H1 (cell line): Measurements from ENCODE around the gene DCDC2C. TPM values are rescaled to one million over a fixed set of nuclear protein-coding genes. Genes with fewer than 3 reads are reported as not detected.

ENCODE experiments used
- CTCF ChIA-PET: fragments of 300-600 bp; sonication (Branson Sonifier 250); formaldehyde crosslinking; loops from one replicate; lab custom pipeline; 2021; ENCODE audit not compliant: partially characterized antibody; lab: Charles Lee
- POLR2A ChIA-PET: fragments of 300-600 bp; sonication (Branson Sonifier 250); formaldehyde crosslinking; loops from one replicate; lab custom pipeline; 2021; ENCODE audit warnings: inconsistent platforms; ENCODE audit not compliant: partially characterized antibody; lab: Charles Lee
- DNase-seq, 2 experiments: peaks; one replicate each; pipeline versions ENCODE4 v3.0.0 to v3.0.0-alpha.2; 2010 to 2022; ENCODE audit warnings: low spot score in 2 of 2, low read depth in 1 of 2, mixed read lengths in 1 of 2
- FAIRE-seq: peaks from 2 replicates; lab custom pipeline; 2011; peaks lifted over from hg19 to GRCh38; lab: Jason Lieb, UNC
- H2AFZ ChIP-seq: 2 replicates; pipeline ENCODE4 v1.8.1; 2012; ENCODE audit warnings: low read length, inconsistent platforms
- H2AK5ac ChIP-seq: 2 replicates; pipeline ENCODE4 v1.6.1; 2013; ENCODE audit warnings: low read depth, low read length
- H2BK120ac ChIP-seq: replicated peaks from 2 replicates; pipeline ENCODE3; 2013; ENCODE audit warnings: low read depth, low read length, inconsistent platforms
- H2BK12ac ChIP-seq: 2 replicates; pipeline ENCODE4 v1.6.1; 2013; ENCODE audit warnings: low read depth, low read length
- H2BK15ac ChIP-seq: 2 replicates; pipeline ENCODE4 v1.6.1; 2013; ENCODE audit warnings: low read length
- H2BK20ac ChIP-seq: 2 replicates; pipeline ENCODE4 v1.6.1; 2013; ENCODE audit warnings: low read length
- H2BK5ac ChIP-seq: 2 replicates; pipeline ENCODE4 v1.6.1; 2013; ENCODE audit warnings: low read depth, low read length
- H3K14ac ChIP-seq: 2 replicates; pipeline ENCODE4 v1.6.1; 2013; ENCODE audit warnings: inconsistent platforms; ENCODE audit not compliant: insufficient read length
- H3K18ac ChIP-seq: 2 replicates; pipeline ENCODE4 v1.6.1; 2013; ENCODE audit warnings: low read length; ENCODE audit errors: extremely low read depth
- H3K23ac ChIP-seq: 2 replicates; pipeline ENCODE4 v1.6.1; 2013; ENCODE audit warnings: inconsistent platforms; ENCODE audit not compliant: insufficient read length
- H3K23me2 ChIP-seq: 2 replicates; pipeline ENCODE4 v1.6.1; 2013; ENCODE audit warnings: low read depth, low read length
- H3K27ac ChIP-seq: 2 replicates; pipeline ENCODE4 v1.6.1; 2011; ENCODE audit warnings: low read depth, low read length, inconsistent platforms
- H3K27me3 ChIP-seq, 4 experiments: replicated peaks in 1 of 4; 1 replicate in 1 of 4; 2 replicates in 3 of 4; pipeline versions ENCODE4 v1.6.1 to v1.8.1; 2011 to 2013; ENCODE audit warnings: low read length in 3 of 4, mild to moderate bottlenecking in 3 of 4, inconsistent platforms in 2 of 4, mixed read lengths in 2 of 4, moderate library complexity in 1 of 4; ENCODE audit not compliant: control insufficient read depth in 3 of 4, insufficient read depth in 3 of 4; ENCODE audit errors: extremely low read depth in 1 of 4
- H3K36me3 ChIP-seq, 4 experiments: 2 replicates each; pipeline versions ENCODE4 v1.6.1 to v1.8.1; 2011 to 2013; ENCODE audit warnings: mild to moderate bottlenecking in 4 of 4, low read length in 3 of 4, moderate library complexity in 2 of 4, control low read depth in 1 of 4, inconsistent platforms in 1 of 4; ENCODE audit not compliant: insufficient read depth in 4 of 4, control insufficient read depth in 2 of 4
- H3K4ac ChIP-seq: replicated peaks from 2 replicates; pipeline ENCODE3; 2013; ENCODE audit warnings: low read length, low read depth, mixed read lengths, inconsistent platforms; ENCODE audit not compliant: insufficient read length
- H3K4me1 ChIP-seq, 4 experiments: replicated peaks in 1 of 4; 1 replicate in 1 of 4; 2 replicates in 3 of 4; pipeline versions ENCODE4 v1.6.1 to v1.8.1; 2011 to 2013; ENCODE audit warnings: low read length in 3 of 4, inconsistent platforms in 2 of 4, mixed read lengths in 1 of 4; ENCODE audit not compliant: insufficient read depth in 4 of 4, control insufficient read depth in 3 of 4
- H3K4me2 ChIP-seq, 2 experiments: 2 replicates each; pipeline versions ENCODE4 v1.6.1 to v1.8.1; 2011 to 2013; ENCODE audit warnings: low read depth in 2 of 2, low read length in 2 of 2, control low read depth in 1 of 2, inconsistent platforms in 1 of 2, mild to moderate bottlenecking in 1 of 2; ENCODE audit not compliant: insufficient read depth in 1 of 2
- H3K4me3 ChIP-seq, 4 experiments: fragments of 200-600, 300-600 bp in 1 of 4; sonication (generic), shearing (Covaris generic), sonication (Bioruptor Twin) in 1 of 4; 2 replicates each; pipeline versions ENCODE4 v1.5.1 to v1.8.1; 2011 to 2016; ENCODE audit warnings: low read length in 4 of 4, low read depth in 3 of 4, control low read depth in 2 of 4, inconsistent platforms in 2 of 4, mild to moderate bottlenecking in 2 of 4, mixed read lengths in 1 of 4, moderate library complexity in 1 of 4; ENCODE audit not compliant: insufficient read depth in 2 of 4; ENCODE audit errors: extremely low read depth in 1 of 4
- H3K56ac ChIP-seq: replicated peaks from 2 replicates; pipeline ENCODE3; 2013; ENCODE audit warnings: low read depth, mild to moderate bottlenecking, mixed read lengths, low read length, inconsistent platforms; ENCODE audit not compliant: insufficient read length
- H3K79me1 ChIP-seq: 2 replicates; pipeline ENCODE4 v1.6.1; 2013; ENCODE audit warnings: low read depth, low read length, control low read depth
- H3K79me2 ChIP-seq, 2 experiments: 2 replicates each; pipeline versions ENCODE4 v1.6.1 to v1.8.1; 2012 to 2013; ENCODE audit warnings: low read length in 2 of 2, mild to moderate bottlenecking in 2 of 2, inconsistent platforms in 1 of 2; ENCODE audit not compliant: insufficient read depth in 2 of 2, control insufficient read depth in 1 of 2
- H3K9ac ChIP-seq, 4 experiments: replicated peaks in 1 of 4; 1 replicate in 1 of 4; 2 replicates in 3 of 4; pipeline versions ENCODE4 v1.6.1 to v1.8.1; 2011 to 2013; ENCODE audit warnings: low read depth in 3 of 4, low read length in 3 of 4, control low read depth in 2 of 4, mild to moderate bottlenecking in 2 of 4, moderate library complexity in 2 of 4, inconsistent platforms in 1 of 4; ENCODE audit errors: extremely low read depth in 1 of 4
- H3K9me3 ChIP-seq, 2 experiments: 2 replicates each; pipeline versions ENCODE4 v1.6.1 to v1.8.1; 2012 to 2013; ENCODE audit warnings: mild to moderate bottlenecking in 2 of 2, moderate library complexity in 2 of 2, control low read depth in 1 of 2, inconsistent platforms in 1 of 2, low read depth in 1 of 2, low read length in 1 of 2, mixed read lengths in 1 of 2; ENCODE audit not compliant: insufficient read depth in 2 of 2
- H4K20me1 ChIP-seq, 2 experiments: replicated peaks in 1 of 2; 2 replicates each; pipeline versions ENCODE3 to v1.8.1; 2011 to 2013; ENCODE audit warnings: inconsistent platforms in 2 of 2, low read length in 2 of 2, mild to moderate bottlenecking in 1 of 2; ENCODE audit not compliant: insufficient read depth in 2 of 2, control insufficient read depth in 1 of 2
- H4K5ac ChIP-seq: 2 replicates; pipeline ENCODE4 v1.6.1; 2013; ENCODE audit warnings: low read length, low read depth, mixed read lengths, inconsistent platforms; ENCODE audit not compliant: insufficient read length
- H4K8ac ChIP-seq: 2 replicates; pipeline ENCODE4 v1.8.0; 2013; ENCODE audit warnings: mild to moderate bottlenecking, moderate library complexity, low read length, inconsistent platforms; ENCODE audit not compliant: insufficient read depth; ENCODE audit errors: extremely low read depth
- H4K91ac ChIP-seq: replicated peaks from 2 replicates; pipeline ENCODE3; 2013; ENCODE audit warnings: low read length, mixed read lengths, inconsistent platforms; ENCODE audit not compliant: insufficient read length
- BACH1 ChIP-seq: IDR thresholded peaks from 2 replicates; pipeline ENCODE4 v1.6.1; 2012; ENCODE audit warnings: low read length, improper control_type of control experiment
- BRCA1 ChIP-seq: IDR thresholded peaks from 2 replicates; pipeline ENCODE4 v1.6.1; 2012; ENCODE audit warnings: low read depth, low read length, improper control_type of control experiment
- POLR2AphosphoS5 ChIP-seq: IDR thresholded peaks from 2 replicates; pipeline ENCODE4 v1.6.1; 2011; ENCODE audit warnings: low read depth, low read length
- SRF ChIP-seq: IDR thresholded peaks from 2 replicates; pipeline ENCODE4 v1.6.1; 2011; ENCODE audit warnings: mild to moderate bottlenecking, low read depth, low read length, moderate library complexity
- TAF1 ChIP-seq: IDR thresholded peaks from 2 replicates; pipeline ENCODE4 v1.6.1; 2011; ENCODE audit warnings: mild to moderate bottlenecking, low read depth, low read length
- WGBS, 2 experiments: shearing (Covaris generic) in 1 of 2; methylation state at CpG; one replicate each; pipeline versions ENCODE4 v1.1.6 to v1.1.7; 2013 to 2015; ENCODE audit warnings: low lambda C conversion rate in 2 of 2, mixed read lengths in 2 of 2, inconsistent platforms in 1 of 2, low coverage in 1 of 2, missing lambda C conversion rate in 1 of 2; ENCODE audit not compliant: insufficient replicate concordance in 2 of 2, insufficient coverage in 1 of 2, insufficient read length in 1 of 2; ENCODE audit errors: extremely low coverage in 1 of 2, missing lambda C conversion rate in 1 of 2; 5-methylcytosine and 5-hydroxymethylcytosine counted together
- polyA plus RNA-seq, 7 experiments: library from polyadenylated mRNA; depleted of rRNA in 3 of 7; stranded (reverse) in 5 of 7; unstranded in 2 of 7; fragments of >200 nt in 5 of 7; fragments of 200-250 nt in 2 of 7; gene quantifications; 1 replicate in 5 of 7; 2 replicates in 1 of 7; 4 replicates in 1 of 7; pipeline versions ENCODE4 v1.2.1 to v1.2.3, GENCODE V29; 2011 to 2013; ENCODE audit warnings: missing spikeins in 2 of 7, mixed read lengths in 2 of 7
- total RNA-seq: library from RNA; stranded (reverse); fragmentation: NEBNext Ultra II Directional; extraction: Animal tissue kit (Norgen Biotek cat#: 25700); gene quantifications from 2 replicates; pipeline ENCODE4 v1.2.1, GENCODE V29; 2021
- TF ChIP-seq, protein P1 (sequence below): IDR thresholded peaks from 2 replicates; pipeline ENCODE4 v1.6.1; 2011; ENCODE audit warnings: low read length, improper control_type of control experiment

The DCDC2C gene
- total and polyA plus RNA-seq, 2 of the 8 experiments (the other 6 are each of a cell fraction or from before 2014, with no cell fraction given), result 0.50 TPM; not detected in 1

DNA sequence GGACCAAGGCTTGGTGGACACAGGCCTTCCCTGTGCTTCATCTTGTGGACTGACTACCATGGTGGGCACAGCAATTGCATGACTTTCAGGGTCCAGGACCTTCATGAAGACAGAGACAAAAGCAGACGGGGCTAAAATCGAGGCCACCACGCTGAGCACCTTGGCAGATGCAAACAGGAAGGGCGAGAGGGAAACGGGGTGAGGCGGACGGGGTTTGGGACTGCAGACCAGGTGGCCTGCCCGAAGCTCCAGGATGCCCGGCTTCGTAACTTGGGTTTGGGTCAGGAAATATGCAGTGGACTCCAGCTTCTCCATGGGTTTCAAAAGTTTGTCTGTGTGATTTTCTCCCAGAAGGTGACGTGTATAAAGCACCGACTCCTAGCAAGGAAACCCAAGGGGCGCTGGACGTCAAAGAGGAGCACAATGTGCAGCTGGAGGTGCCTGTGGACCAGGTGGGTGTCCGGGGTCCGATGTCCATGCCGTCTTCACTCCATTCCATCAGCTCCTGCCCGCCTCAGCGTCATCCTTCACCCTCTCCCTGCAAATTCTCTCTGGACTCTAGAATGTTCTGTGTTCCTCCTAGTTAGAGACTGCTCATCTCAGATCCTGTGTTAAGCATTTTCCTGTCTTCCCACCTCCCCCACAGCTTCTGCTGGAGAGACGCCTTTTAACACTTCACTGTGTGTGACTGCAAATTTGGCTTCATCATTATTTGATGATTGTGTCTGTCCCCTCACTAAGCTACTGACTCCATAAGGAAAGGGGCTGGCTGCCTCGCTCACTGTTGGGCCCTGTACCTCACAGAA, 65.8 kb downstream of the DCDC2C start:
- Histone ChIP-seq H3K9ac (no peak overlapping the region), H3K23me2 (no peaks in the 10 kb centered on the region), H4K91ac (no peak overlapping the region), H2AK5ac (no peak overlapping the region), H2BK5ac (no peak overlapping the region), H4K20me1 (no peaks in the 10 kb centered on the region), H3K23ac (no peak overlapping the region), H3K27me3 (no peaks in the 10 kb centered on the region; a peak in 1 of 7 replicates), H3K4me2 (no peak overlapping the region), H2BK20ac (no peak overlapping the region), H3K18ac (no peak overlapping the region), H2BK12ac (no peak overlapping the region), H3K36me3 (no peaks in the 10 kb centered on the region), H3K14ac (no peak overlapping the region), H2AFZ (no peak overlapping the region), H3K79me1 (no peaks in the 10 kb centered on the region), H3K4me3 (no peak overlapping the region), H2BK120ac (no peak overlapping the region), H4K8ac (no peak overlapping the region), H3K4me1 (no peaks in the 10 kb centered on the region), H3K9me3 (no peaks in the 10 kb centered on the region), H3K4ac (no peak overlapping the region), H3K56ac (no peak overlapping the region), H2BK15ac (no peak overlapping the region), H3K27ac (no peak overlapping the region), H4K5ac (no peak overlapping the region), H3K79me2 (no peaks in the 10 kb centered on the region)
- no peak for FAIRE-seq
- WGBS, 2 experiments, result 87% methylated on average over 18 of the region's 21 CpGs; no CpG with 5 or more reads in 1 of the 2 experiments
- ChIA-PET CTCF (interaction anchor here (0.8 to 3.2 kb wide), 4 partner anchors 12 to 41 kb away, joined by 3 to 15 read pairs (median 8); no protein-coding TSS in a partner anchor), POLR2A (no interaction called here)
- DNase-seq, result no peak
- TF ChIP-seq BRCA1 (no peak), SRF (no peak), TAF1 (no peak), POLR2AphosphoS5 (no peak), BACH1 (no peak)
- TF ChIP-seq, protein P1, sequence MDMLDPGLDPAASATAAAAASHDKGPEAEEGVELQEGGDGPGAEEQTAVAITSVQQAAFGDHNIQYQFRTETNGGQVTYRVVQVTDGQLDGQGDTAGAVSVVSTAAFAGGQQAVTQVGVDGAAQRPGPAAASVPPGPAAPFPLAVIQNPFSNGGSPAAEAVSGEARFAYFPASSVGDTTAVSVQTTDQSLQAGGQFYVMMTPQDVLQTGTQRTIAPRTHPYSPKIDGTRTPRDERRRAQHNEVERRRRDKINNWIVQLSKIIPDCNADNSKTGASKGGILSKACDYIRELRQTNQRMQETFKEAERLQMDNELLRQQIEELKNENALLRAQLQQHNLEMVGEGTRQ, result no peak
